Osteoblast (primary cell): ENCODE data around the gene TBC1D19. TPM values are rescaled to one million over a fixed set of nuclear protein-coding genes. Genes with fewer than 3 reads are reported as not detected.
"Not testable (repeated sequence)": the region's sequence is repeated elsewhere in the genome, so short reads cannot be mapped to it uniquely, and the experiment has no call there.

Experiments used
- DNase-seq: peaks from one replicate; pipeline ENCODE4 v3.0.0; 2011; ENCODE audit warnings: low spot score, mixed read lengths; ENCODE audit not compliant: insufficient read length; ENCODE audit errors: missing footprints
- H2AFZ ChIP-seq: 2 replicates; pipeline ENCODE4 v1.6.0; 2011; ENCODE audit warnings: mild to moderate bottlenecking, low read length
- H3K27ac ChIP-seq: 2 replicates; pipeline ENCODE4 v1.5.1; 2011; ENCODE audit warnings: mild to moderate bottlenecking, low read depth, low read length, moderate library complexity
- H3K27me3 ChIP-seq: 2 replicates; pipeline ENCODE4 v1.6.0; 2012; ENCODE audit warnings: mild to moderate bottlenecking, control low read depth, inconsistent platforms, low read length, moderate library complexity; ENCODE audit not compliant: insufficient read depth
- H3K36me3 ChIP-seq: 2 replicates; pipeline ENCODE4 v1.5.1; 2011; ENCODE audit warnings: mild to moderate bottlenecking, low read length, control low read depth, moderate library complexity; ENCODE audit not compliant: insufficient read depth
- H3K4me1 ChIP-seq: 2 replicates; pipeline ENCODE4 v1.5.1; 2011; ENCODE audit warnings: mild to moderate bottlenecking, low read length, control low read depth, moderate library complexity; ENCODE audit not compliant: insufficient read depth
- H3K4me2 ChIP-seq: 2 replicates; pipeline ENCODE4 v1.6.0; 2011; ENCODE audit warnings: mild to moderate bottlenecking, low read length; ENCODE audit not compliant: insufficient read depth
- H3K4me3 ChIP-seq: fragments of 200-600 bp; sonication (generic); 3 replicates; pipeline ENCODE4 v1.5.1; 2012; ENCODE audit warnings: mild to moderate bottlenecking, low read length, inconsistent platforms; ENCODE audit not compliant: insufficient read depth
- H3K79me2 ChIP-seq: 2 replicates; pipeline ENCODE4 v1.6.0; 2012; ENCODE audit warnings: mild to moderate bottlenecking, low read length, control low read depth, inconsistent platforms; ENCODE audit not compliant: insufficient read depth
- H3K9me3 ChIP-seq: 2 replicates; pipeline ENCODE4 v1.5.1; 2011; ENCODE audit warnings: low read depth, low read length, control low read depth
- H4K20me1 ChIP-seq: 2 replicates; pipeline ENCODE4 v1.6.0; 2012; ENCODE audit warnings: mild to moderate bottlenecking, low read length, control low read depth; ENCODE audit not compliant: insufficient read depth
- total RNA-seq: library from RNA; depleted of rRNA; stranded (reverse); fragments of >200 nt; gene quantifications from 2 replicates; pipeline ENCODE4 v1.2.3, GENCODE V29; 2012
- TF ChIP-seq, protein P1 (sequence below): IDR thresholded peaks from 2 replicates; pipeline ENCODE4 v1.5.1; 2011; ENCODE audit warnings: mild to moderate bottlenecking, low read depth, low read length, moderate library complexity; ENCODE audit errors: extremely low read depth

The TBC1D19 gene
- total RNA-seq, 1 donor, result 56.1 TPM

DNA sequence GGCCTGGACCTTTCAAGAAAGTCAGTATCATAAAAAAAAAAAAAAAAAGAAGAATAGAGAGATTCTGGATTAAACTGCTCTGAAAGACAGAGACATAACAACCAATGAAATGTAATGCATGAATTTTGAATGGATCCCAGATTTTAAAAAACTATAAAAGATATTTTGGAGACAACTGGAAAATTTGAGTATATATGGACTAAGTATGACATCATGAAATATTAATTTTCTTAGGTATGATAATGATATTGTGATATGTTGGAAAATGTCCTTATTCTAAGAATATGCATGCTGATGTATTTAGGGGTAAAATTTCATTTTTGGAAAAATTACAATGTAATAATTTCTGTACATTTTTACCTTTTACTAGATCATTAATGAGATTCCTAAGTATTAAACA is 52.6 kb downstream of the TBC1D19 start:
- Histone ChIP-seq H3K79me2 (no peaks in the 10 kb centered on the region), H2AFZ (no peak overlapping the region), H3K36me3 (peaks cover 39% of the 10 kb centered on the region), H3K27ac (no peak overlapping the region), H3K4me2 (no peak overlapping the region), H3K27me3 (no peaks in the 10 kb centered on the region), H3K4me3 (no peak overlapping the region), H3K9me3 (no peaks in the 10 kb centered on the region), H3K4me1 (no peaks in the 10 kb centered on the region), H4K20me1 (no peaks in the 10 kb centered on the region)
- TF ChIP-seq, protein P1, sequence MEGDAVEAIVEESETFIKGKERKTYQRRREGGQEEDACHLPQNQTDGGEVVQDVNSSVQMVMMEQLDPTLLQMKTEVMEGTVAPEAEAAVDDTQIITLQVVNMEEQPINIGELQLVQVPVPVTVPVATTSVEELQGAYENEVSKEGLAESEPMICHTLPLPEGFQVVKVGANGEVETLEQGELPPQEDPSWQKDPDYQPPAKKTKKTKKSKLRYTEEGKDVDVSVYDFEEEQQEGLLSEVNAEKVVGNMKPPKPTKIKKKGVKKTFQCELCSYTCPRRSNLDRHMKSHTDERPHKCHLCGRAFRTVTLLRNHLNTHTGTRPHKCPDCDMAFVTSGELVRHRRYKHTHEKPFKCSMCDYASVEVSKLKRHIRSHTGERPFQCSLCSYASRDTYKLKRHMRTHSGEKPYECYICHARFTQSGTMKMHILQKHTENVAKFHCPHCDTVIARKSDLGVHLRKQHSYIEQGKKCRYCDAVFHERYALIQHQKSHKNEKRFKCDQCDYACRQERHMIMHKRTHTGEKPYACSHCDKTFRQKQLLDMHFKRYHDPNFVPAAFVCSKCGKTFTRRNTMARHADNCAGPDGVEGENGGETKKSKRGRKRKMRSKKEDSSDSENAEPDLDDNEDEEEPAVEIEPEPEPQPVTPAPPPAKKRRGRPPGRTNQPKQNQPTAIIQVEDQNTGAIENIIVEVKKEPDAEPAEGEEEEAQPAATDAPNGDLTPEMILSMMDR, result no peak
- no peak for DNase-seq

DNA sequence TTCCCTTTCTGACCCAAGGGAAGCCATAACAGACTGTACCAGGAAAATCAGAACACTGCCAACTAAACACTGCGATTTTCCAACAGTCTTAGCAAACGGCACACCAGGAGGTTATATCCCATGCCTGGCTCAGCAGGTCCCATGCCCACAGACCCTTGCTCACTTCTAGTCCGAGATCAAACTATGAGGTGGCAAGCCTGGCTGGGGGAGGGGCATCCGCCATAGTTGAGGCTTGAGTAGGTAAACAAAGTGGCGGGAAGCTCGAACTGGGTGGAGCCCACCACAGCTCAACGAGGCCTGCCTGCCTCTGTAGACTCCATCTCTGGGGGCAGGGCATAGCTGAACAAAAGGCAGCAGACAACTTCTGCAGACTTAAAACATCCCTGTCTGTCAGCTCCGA is 56.8 kb downstream of the TBC1D19 start:
- not testable (repeated sequence) for DNase-seq, H3K79me2 ChIP-seq, H3K4me2 ChIP-seq, H3K4me1 ChIP-seq, H3K9me3 ChIP-seq, H4K20me1 ChIP-seq, H3K27me3 ChIP-seq, H2AFZ ChIP-seq, H3K4me3 ChIP-seq, H3K27ac ChIP-seq
- H3K36me3 ChIP-seq, result peaks cover 32% of the 10 kb centered on the region

DNA sequence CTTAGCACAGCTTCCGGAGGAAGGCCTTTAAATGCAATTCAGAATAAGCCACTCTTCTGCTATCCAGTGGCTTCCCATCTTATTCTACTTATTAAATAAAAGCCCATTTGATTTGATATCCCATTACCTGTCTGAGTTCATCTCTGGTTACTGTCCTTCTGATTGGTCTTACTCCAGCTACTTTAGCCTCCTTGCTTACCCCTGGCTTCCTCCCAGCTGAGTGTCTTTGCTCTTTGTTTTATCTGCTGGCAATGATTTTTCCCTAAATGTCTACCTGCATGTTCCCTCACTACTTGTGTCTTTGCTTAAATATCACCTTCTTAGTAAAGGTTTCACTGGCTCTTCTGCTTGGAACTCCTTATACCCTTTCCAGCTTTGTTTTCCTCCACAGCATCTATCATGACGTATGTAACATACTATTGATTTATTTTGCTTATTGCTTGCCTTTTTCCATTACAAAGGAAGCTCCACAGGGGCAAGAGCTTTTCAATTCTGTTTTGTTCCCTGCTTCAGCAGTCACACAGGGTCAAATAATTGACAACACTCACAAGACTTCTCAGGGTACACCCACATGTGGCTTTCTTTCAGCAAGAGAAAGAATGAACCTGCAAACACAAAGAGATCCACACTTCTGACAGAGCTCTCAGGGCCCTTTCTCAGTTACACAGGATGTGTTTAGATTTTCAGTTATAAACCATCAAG is 63.8 kb downstream of the TBC1D19 start:
- Histone ChIP-seq H3K79me2 (no peaks in the 10 kb centered on the region), H3K27me3 (no peaks in the 10 kb centered on the region), H4K20me1 (no peaks in the 10 kb centered on the region), H3K36me3 (peaks cover 6% of the 10 kb centered on the region), H3K4me3 (no peak overlapping the region), H3K27ac (no peak overlapping the region), H3K9me3 (no peaks in the 10 kb centered on the region), H2AFZ (no peak overlapping the region), H3K4me2 (no peak overlapping the region), H3K4me1 (no peaks in the 10 kb centered on the region)
- TF ChIP-seq, protein P1, result no peak
- DNase-seq, result no peak

DNA sequence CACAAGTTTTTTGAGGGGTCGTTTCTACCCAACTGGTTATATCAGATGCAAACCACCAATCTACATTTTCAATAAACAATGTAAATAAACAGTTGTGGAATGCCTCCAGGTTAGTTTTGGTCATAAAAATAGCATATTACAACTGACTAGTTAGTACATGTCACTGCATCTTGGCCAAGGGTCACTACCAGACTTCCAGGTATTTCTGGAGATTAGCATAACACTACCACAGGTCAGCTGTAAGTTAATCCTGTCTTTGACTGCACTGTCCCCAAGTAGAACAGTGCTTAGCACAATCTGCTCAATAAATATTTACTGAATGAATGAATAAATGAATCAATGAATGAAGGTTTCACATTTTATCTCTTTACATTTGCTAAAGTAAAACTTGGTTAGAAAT is 64.4 kb downstream of the TBC1D19 start:
- H3K4me3 ChIP-seq, result no peak overlapping the region
- no peaks in the 10 kb centered on the region for H4K20me1 ChIP-seq
- H3K4me2 ChIP-seq, result no peak overlapping the region
- H3K9me3 ChIP-seq, result no peaks in the 10 kb centered on the region
- no peaks in the 10 kb centered on the region for H3K4me1 ChIP-seq
- DNase-seq, result no peak
- TF ChIP-seq, protein P1, result no peak
- no peak overlapping the region for H3K27ac ChIP-seq
- no peaks in the 10 kb centered on the region for H3K79me2 ChIP-seq
- no peak overlapping the region for H2AFZ ChIP-seq
- H3K36me3 ChIP-seq, result peaks cover 6% of the 10 kb centered on the region
- H3K27me3 ChIP-seq, result no peaks in the 10 kb centered on the region
